Smooth muscle cell of the coronary artery (primary cell): ENCODE measurements around the gene SLC16A1. TPM values are rescaled to one million over a fixed set of nuclear protein-coding genes. Genes with fewer than 3 reads are reported as not detected.

Source experiments
- total RNA-seq: library from RNA; depleted of rRNA; stranded (reverse); fragments of >200 nt; gene quantifications from 2 replicates; pipeline ENCODE4 v1.2.3, GENCODE V29; 2014; ENCODE audit warnings: low replicate concordance

The SLC16A1 gene, protein sequence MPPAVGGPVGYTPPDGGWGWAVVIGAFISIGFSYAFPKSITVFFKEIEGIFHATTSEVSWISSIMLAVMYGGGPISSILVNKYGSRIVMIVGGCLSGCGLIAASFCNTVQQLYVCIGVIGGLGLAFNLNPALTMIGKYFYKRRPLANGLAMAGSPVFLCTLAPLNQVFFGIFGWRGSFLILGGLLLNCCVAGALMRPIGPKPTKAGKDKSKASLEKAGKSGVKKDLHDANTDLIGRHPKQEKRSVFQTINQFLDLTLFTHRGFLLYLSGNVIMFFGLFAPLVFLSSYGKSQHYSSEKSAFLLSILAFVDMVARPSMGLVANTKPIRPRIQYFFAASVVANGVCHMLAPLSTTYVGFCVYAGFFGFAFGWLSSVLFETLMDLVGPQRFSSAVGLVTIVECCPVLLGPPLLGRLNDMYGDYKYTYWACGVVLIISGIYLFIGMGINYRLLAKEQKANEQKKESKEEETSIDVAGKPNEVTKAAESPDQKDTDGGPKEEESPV
- 72.4 and 77.0 TPM in 2 replicates for total RNA-seq

DNA sequence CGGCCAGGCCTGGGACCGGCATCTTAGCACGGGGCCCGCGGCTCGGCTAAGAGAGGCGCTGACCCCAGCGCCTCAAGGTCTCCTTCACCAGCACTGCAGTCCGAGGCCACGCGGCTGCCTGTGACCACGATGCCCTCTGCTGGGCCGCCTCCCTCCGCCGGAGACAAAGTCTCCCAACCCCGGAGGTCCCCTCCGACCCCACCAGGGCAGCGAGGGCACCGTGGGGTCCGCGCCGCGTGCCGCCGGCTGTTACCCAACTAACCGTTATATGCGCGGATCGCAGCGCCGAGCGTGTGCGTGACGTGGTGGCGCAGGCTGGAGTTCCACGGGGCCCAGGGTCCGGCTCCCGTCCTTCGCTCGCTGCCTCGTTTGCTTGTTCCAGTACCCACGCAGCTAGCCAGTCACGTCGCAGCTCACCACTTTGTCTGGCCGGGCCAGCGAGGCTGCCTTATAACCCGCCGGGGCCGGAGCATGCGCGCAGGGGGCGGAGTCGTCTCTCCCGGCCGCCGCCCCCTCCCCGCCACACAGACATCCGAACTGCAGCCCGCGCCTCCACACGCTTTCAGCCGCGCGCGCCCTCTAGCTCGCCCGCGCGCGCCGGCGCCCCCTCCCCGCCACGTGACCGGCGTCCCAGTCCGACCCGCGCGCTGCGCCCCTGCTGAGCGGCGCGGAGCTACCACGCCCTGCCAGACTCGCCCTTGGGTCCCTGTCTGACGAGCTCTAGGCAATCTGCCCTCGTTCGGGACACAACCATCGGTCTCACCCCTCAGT, at the start of gene SLC16A1:
Gene SLC16A1 (minus strand): TSS at position 424 of the 771 bp plus-strand sequence. CDS start 26,888 bp downstream, outside the sequence.

Other genes with a start within 250 kb of the SLC16A1 start
- 480 and 882 TPM in 2 replicates for gene RHOC, start 249.1 kb downstream of the SLC16A1 start, total RNA-seq
- gene PPM1J, start 240.9 kb downstream of the SLC16A1 start, total RNA-seq = 0.82 and 1.2 TPM in 2 replicates
- 6.8 and 7.1 TPM in 2 replicates for gene LRIG2, start 117.0 kb upstream of the SLC16A1 start, total RNA-seq